Measurements from ENCODE around the gene DNM2.

- TF ChIP-seq CTCF (IDR thresholded peaks at IDR 0.05; ENCODE audit: insufficient read depth, low read depth, low read length) (no peak), EZH2 (IDR thresholded peaks at IDR 0.05; ENCODE audit: insufficient read depth, low read length) (no peak)
Observed at GRCh38 chr19:10820173-10820572, 102.3 kb downstream of the DNM2 start.

All from astrocyte (in vitro differentiated cells and primary cell).